Gastrocnemius medialis (tissue), 4 donors: ENCODE data around the gene RHOT1.

Source experiments
- CTCF ChIP-seq, 5 experiments: fragments of 450-650 bp in 3 of 5; fragments of 200-600 bp in 2 of 5; sonication (generic) in 2 of 5; IDR thresholded peaks in 4 of 5; conservative IDR thresholded peaks in 1 of 5; 1 replicate in 4 of 5; 2 replicates in 1 of 5; pipeline ENCODE4 v1.5.1; 2016 to 2019; ENCODE audit warnings: antibody characterized with exemption in 5 of 5, mild to moderate bottlenecking in 3 of 5, moderate library complexity in 3 of 5
- POLR2A ChIP-seq, 2 donors: fragments of 450-650 bp; IDR thresholded peaks; one replicate each; pipeline ENCODE4 v1.6.1; 2017; ENCODE audit warnings: antibody characterized with exemption in 2 of 2, mild to moderate bottlenecking in 2 of 2, moderate library complexity in 2 of 2

- TF ChIP-seq CTCF (IDR thresholded peaks at IDR 0.05 in 4 of 5, conservative IDR thresholded peaks at IDR 0.05 in 1 of 5) (no peak), POLR2A (IDR thresholded peaks at IDR 0.05) (no peak)
These were observed 85.6 kb downstream of the RHOT1 start for GRCh38 chr17:32227910-32228309.
